Activated T-helper 1 cell treated with Interleukin-2 at 50 U/mL for 16 hours (primary cell): ENCODE data around the gene P2RY14.

Experiments used
- DNase-seq: peaks from one replicate; pipeline ENCODE4 v3.0.0-alpha.2; 2020; ENCODE audit warnings: low read depth

The P2RY14 gene

DNA sequence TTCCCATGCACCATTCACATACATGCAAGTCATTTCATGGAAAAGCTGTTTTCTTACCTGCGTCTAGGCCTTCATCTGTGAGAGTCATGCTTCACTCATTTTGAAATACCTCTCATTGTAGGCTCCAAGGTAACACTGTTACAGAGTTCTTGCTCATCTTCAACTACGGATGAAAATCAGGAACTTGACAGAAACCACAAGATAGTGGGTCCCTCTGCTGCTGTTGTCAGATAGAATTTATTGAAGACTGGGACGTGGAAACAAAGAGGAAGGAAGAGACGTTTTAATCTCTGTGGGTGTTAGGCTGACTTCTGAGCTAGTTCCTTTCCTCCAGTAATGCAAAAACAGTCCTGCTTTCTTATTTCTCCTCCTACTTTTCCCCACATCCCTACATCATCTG is at the start of gene P2RY14:
P2RY14 (minus strand) TSS at position 313 of the 400 bp plus-strand sequence. CDS start 64,226 bp downstream, outside the sequence.
- DNase-seq = no peak

DNA sequence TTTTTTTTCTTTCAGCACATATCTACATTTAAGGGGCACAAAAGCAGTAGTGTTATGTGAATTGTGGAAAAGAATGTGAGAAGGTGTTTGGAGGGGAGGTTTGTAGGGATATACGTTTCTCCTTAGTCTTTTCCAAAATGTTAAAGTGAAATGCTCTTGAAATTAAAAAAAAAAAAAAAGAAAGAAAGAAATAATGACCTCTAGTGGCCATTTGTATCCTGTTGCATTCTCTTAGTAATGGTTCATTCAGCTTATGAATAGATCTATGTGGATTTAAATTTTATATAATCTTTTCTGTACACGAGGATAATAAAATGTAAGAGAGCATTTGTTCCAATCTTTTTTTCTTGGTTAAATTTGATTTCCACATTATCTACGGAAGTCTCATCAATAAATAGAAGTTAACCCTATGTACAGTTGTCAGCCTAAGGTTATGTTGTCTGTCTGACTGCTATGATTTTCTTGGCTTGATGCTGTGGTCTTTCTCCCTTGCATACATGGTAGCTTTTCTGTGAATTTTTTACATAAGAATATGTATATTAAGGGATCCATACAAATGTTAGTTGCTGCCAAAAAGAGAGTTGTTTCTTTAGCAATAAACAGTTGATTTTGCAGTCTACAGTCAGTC is 49.3 kb upstream of the P2RY14 start:
- no peak for DNase-seq

DNA sequence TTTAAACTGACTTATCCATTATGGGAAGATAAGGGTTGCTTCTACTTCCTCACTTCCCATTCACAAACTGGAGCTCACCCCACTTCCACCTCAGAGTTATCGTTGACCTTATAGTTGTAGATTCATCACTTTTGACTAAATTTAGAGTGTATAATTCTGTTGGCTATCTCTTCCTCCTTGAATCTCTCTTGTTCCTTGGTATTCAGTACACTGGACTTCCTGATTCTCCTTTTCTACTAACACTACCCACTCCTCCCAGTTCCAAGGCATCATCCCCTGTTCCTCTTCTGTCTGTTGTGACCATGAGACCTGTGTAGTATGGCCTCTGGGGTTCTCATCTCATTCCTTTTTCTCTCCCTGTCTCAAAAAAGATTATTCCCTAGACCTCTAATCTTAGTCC is 44.2 kb upstream of the P2RY14 start:
- no peak for DNase-seq

DNA sequence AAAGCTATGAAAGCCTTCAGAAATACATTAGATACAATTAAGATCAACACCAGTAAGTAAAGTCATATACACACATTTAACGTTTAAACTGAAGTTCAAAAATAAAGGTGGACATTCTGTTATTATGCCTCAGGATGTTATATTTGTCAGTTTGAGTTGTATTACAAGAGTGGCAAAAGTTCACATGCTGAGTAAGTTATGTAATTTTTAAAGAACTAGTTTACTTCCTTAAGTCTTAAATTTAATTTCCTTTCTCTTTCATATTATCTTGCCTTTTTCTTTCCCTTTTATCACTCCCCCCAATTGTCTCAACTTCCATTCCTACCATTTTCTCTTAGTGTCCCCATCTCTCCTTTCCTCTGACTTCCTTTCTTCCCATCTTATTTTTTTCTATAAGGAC is 43.2 kb upstream of the P2RY14 start:
- no peak for DNase-seq

DNA sequence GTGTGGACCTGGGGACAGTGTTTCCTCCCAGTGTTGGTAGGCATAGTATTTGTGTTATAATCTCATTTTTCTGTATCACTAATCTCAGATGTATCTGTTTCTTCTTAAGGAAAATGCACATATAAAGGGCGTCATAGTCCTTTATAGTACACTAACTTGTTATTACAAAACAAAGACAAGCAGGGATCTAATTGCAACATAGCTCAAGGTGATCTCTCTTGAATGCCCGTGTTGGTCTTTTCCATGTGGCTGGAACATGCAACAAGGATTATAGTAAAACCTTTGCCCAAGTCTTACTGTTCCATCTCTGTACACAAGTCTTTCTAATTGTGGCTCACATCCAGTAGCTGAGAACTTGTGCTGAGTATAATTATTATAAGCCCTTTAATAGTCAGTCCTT is 41.8 kb upstream of the P2RY14 start:
- no peak for DNase-seq

DNA sequence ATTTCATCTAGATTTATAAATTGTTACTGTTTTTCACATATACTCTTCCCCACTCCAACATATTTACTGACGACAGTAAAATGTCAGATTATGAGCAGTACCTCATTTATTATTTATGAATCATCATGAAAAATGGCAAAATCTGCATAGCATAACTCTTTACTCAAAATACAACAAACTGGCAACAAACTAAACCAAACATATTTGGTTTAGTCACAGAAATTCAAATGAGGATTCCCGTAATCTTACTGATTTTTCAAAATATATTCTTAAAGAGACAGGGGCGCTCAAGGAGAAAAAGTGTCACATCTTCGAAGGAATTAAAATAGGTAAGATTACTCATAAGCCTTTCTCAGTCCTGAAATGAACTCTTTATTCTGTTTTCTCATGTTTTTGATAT is 41.3 kb upstream of the P2RY14 start:
- no peak for DNase-seq

DNA sequence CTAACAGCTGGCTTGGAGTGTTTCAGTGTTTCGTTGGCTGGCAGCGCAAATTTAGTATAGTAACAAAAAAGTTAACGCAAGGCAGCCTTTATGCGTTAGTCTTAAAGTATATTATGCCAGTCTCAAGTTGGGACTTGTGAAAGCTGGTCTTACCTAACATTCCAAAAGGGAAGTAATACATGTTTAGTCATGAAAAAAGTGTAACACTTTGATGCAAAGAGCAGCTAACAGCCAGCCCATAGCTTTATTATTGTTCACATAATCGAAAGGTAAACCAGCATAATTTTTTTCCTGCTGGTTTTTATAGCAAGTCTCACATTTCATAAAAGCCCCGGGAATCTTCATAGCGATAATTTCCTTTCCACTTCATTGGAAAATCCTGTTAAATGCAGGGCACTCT is 40.6 kb upstream of the P2RY14 start:
- DNase-seq = no peak

DNA sequence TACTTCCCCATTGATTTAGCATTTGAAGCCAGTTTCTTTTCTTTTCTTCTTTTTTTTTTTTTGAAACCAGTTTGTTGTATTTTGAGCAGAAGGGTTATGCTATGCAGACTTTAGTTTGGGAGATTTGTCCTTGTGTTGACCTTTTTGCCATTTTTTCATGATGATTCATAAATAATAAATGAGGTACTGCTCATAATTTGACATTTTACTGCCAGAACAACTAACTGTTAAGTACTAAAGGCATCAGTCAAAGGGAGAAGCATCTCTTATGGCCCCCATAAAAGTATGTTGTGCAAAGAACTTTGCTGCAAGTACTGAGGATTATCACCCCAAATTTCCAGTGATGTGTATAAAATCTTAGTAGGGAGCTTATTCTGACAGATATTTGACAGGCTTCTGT is 40.0 kb upstream of the P2RY14 start:
- DNase-seq = no peak

DNA sequence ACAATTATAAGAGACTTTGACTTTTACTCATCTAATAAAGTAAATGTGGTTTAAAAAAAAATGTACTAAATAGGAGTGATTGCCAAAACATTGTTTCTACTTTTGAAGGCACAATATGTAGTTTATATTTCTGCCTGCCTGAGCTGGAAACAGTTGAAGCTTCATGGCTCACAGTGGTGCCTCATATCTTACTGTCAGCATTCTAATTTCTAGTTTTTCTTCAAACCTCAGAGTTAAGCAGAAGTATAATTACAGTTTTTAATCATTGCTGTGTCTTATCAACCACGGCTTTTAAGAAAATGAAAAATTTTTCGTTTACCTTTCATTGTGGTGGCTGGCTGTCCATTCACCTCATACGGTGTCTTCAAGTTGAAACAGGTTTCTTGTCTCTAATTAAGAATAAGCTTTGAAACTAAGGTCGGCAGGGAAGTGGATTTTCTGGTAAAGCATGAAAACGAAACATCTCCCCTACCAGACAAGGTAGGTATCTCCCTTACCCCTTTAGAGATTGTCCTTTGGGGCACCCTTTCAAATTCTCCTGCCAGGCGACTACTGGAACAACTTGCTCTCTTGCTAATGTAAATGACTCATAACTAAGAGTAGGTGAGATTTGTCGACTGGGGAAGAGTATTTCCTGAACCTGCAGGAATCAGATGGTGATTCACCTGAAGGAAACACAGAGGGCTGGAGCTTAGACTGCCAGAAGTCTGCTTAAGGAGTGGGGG is 38.1 kb upstream of the P2RY14 start, which contains the start of gene GPR87:
GPR87 (minus strand) TSS at position 554 of the 725 bp plus-strand sequence. CDS start 16,720 bp downstream, outside the sequence.
- no peak for DNase-seq

DNA sequence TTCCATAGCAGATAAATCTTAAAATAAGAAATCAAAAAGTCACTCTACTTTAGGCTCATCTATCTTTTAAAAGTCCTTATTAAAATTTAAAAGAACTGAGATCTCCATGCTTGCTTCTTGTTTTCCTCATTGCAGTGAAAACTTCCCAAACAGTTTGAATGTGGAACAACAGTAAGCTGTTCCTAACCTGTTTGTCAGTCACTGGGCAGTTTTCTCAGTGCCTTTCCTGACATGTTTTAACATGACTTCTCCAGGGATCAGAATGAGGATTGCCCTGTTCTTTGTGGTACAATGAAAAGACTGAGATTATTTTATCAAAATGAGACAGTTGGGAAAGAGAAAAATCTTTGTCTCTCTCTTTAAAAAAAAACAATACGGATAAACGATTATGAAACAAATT is 37.5 kb upstream of the P2RY14 start:
- DNase-seq = no peak

DNA sequence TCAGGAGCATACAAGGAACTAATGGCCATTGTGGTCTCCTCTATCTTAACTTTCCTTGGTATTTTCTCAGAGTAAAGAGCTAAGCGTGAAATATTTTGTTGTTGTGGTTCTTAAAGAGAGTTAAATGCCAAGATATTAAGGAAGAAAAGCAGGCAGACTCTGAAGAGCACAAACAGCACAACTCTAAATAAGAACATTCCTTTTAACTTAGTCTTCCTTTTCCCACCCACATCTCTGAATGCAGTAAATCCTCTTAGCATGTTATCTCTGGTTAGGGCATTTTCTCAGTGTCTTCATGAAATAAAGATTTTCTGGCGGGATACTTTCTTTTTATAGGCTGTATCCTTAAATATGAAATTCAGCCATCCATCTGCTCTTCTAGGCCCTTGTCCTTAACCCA is 36.8 kb upstream of the P2RY14 start:
- DNase-seq = no peak

DNA sequence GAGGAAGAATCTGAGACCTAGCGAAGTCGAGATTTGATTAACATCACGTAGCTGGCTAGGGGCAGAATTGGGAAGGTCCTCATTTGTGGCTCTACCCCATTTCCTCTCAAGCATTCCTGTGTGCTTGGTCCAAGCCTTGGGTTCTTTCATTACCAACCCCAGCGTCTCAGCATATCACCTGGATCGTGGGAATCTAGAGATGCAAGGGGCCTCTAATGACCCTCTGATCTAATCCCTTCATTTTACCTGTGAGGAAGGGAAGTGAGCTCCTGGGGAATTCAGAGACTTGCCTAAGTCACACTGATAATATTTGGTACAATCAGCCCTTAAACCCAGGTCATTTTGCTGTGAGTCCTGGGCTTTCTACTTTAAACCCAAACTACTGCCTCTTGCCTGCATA is 36.3 kb upstream of the P2RY14 start:
- DNase-seq = no peak

DNA sequence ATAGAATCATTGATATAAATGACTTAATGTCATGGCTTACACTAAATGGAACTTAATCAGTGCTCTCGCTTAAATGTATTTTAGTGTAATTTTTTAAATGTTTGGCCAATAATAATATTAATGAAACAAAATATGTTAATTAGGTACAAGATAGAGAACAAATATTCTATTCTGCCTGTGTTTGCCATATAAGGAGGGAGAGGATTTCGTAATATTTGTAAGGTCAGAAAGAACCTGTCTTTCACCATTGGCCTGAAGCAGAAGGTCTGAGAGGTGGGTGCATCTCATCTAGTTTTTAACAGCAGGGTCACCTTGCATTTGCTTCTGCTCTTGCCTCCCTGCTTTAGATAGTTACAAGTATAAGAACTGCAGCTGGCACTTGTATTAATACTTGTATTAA is 35.8 kb upstream of the P2RY14 start:
- no peak for DNase-seq

DNA sequence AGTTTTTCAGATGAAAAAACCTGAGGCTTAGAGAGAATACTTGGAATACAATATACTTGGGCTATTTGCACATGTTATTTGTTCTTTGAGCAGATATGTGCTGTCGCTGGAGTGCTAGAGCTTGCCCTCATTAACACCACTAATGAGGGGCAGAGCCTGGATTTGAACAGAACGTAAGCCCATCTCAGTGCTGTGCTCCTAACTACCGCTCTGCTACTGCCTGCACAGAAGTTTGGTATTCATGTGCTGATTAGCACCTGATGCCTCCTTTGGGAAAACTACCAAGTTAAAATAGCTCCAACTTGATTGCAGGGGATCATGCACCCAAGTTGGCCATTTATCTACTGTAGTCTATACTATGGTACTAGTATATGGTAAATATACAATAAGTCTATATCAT is 34.6 kb upstream of the P2RY14 start:
- DNase-seq = no peak

DNA sequence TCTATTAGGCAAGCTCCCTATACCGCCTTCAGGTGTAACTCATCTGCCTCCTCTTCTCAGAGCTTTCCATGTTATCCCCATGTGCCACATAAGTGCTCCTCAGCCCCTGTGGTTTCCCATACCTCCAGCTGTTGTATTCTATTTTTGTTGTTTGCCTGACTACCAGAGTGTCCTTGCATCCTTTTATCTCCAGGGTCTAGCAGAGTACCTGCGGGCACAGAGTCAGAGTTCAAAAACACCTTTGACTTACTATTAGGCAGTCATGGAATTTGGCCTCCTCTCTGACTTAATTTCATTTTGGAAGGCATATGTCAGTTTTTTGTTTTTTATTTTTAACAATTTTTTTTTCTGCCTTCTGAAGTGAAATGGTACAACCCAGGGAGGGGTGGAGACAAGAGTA is 31.2 kb upstream of the P2RY14 start:
- no peak for DNase-seq

DNA sequence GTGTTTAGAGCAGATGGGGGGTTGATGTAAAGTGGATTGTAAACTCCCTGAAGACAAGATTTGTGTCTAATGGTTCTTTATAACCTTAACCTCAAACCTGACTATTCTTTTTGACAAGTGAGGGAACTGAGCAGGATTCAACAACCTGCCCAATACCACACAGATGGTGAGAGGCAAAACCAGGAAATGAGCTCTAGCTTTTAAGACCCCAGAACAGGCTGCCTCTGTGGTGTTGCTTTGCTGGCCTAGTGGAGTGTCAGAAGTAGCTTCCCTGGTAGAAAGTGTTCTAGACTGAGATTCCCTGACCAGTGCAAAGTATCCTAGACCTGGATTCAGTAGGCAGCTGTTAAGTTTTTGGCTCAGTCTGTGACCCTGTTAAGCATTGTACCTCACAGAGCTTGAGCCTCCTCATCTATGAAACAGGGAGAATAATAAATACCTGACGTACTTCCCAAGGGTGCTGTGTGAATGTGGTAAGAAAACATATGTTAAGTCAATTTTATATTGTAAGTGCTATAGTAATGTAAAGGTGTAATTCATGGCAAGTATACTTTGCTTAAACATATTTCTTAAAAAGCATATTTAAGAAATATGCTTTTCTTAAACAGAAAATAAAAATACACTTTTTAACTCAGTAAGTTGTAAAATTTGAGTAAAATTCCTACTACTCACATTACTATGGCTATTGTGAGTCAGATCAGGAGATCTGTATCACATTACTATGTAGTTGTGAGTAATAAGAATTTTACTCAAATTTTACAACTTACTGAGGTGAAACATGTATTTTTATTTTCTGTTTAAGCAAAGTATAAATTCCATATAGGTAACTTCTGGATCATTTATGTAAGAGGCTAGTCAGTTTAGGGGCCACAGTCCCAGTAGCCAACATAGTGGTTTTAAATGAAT is 29.5 kb upstream of the P2RY14 start:
- DNase-seq = no peak

DNA sequence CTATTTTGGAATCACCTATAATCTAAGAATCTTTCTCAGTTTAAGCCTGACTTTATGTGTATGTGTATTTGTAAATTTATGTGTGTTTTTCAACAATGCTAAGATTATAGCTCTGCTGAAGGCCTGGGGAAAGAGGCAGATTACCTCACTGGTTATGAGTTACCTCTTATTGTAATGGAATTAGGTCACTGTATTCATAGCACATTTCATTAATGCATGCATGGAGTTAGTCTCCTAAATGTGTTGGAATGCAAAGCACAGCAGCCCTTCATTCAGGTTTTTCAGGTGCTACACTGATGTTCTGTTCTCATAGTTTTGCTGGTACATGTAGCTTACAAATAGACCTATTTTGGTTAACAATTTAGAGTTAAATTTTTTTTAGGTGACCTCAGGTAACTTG is 28.8 kb upstream of the P2RY14 start:
- no peak for DNase-seq

DNA sequence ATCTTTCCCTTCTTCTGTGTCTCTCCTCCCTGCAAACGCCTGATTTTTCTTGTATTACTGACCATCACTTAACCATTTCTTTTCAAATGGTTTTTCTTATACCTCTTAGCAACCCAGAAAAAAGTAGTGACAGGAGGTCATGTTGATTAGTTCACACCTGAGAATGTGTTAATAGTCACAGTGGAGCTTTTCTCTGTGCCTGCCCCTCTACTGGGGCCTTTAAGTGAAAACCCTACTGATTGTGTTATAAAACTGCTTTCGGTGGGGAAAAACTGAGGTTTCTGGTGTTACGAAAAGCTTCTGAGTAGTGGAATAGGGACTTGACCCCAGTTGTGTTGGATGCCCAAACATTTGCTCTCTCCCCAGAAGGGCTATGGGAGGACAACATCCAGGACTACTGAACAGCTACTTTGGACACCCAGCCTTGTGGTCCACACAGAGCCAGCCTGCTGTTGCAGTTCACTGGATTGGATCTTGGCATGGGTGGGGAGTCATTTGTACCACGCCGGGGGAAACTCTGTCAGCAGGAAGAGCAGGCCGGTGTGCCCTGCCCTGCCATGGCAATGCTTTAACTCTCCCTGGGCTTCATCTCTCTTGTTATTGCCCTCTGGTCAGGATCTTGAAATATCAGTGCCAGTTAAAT is 27.9 kb upstream of the P2RY14 start:
- no peak for DNase-seq

DNA sequence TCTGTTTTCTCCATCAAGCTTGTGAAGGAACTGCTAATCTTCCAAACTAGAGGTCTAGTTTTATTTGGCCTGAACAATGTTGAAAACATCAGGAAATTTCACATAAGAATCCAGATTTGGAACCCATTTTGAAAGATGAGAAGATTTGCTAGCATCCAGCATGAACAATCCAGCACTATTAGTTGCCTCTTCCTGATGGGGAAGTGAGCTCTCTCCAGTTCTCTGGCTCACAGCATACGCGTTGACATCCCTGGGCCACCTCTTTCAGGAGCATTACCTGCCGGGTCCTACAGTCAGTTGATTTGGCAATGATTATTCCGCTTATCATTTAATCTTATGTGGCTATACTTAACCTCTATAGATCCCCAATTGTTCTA is 27.4 kb upstream of the P2RY14 start:
- DNase-seq = no peak

DNA sequence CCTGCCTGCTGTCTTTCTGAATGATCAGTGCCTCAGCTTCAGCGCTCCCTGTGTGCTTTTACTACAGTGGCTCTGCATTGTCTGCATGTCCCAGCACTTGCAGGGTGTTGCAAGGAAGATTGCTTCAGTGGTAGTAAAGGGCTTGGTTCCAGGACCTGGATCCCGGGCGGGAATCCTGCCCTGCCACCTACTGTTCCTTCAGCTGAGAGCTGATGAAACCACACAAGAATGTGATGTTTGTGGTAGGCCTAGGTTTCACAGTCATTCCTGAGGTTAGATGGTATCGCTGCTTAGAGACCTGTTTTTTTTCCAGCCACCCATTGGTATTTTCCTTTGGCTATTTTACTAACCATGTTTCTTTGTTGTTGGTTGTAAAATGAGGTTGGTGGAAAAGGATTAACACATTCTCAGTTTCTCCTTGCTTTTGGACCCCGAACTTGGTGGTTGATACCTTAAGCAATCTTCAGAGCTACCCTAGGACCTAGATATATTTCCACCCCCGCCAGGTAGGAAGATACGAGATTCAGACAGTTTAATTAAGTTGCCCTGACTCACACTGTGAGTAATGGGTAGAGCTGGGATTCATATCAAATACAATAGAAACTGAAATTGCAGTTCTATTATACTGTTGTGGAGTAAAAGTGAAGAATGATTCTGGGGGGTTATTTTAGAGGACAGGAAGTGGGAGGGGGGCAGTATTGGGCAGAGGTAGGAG is 26.9 kb upstream of the P2RY14 start:
- DNase-seq = no peak

DNA sequence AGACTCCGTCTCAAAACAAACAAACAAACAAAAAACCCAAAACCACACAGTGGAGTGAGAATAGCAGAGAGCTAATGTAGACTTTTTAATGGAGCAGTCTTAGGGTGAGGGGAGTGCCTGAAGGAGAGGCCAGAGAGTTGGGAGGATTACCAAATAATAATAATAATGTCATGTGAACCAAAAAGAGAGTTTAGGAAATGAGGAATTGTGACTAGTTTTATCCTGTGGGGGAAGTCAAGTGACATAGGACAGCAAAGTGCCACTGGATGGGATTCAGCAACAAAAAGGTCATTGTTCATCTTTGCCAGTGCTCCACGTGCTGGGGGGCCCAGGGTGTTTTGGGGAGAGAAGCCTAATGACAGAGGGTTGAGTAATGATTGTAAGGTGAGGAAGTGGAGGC is 25.4 kb upstream of the P2RY14 start:
- DNase-seq = no peak

DNA sequence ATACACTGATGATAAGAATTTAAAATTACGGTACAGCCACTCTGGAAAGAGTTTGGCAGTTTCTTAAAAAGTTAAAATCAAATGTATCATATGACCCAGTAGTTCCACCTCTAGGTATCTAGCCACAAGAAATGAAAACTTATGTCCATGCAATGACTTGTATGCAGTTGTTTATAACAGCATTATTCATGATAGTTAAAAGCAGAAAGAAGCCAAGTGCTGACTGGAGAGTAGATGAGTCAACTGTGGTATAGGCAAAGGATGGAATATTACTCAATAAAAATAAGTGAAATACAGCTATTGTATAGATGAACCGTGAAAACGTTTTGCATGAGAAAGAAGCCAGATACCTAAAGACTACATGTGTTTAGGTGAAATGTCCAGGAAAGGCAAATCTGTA is 23.4 kb upstream of the P2RY14 start:
- DNase-seq = no peak
